CD4-positive, alpha-beta T cell treated with Interleukin-6 at 100 ng/mL for 8 hours (primary cell): ENCODE data around the gene MTHFD2L.
"Not testable (repeated sequence)": the region's sequence is repeated elsewhere in the genome, so short reads cannot be mapped to it uniquely, and the experiment has no call there.

ENCODE experiments used
- DNase-seq: peaks from one replicate; pipeline ENCODE4 v3.0.0-alpha.2; 2020; ENCODE audit warnings: mixed read lengths, low spot score

MTHFD2L gene

DNA sequence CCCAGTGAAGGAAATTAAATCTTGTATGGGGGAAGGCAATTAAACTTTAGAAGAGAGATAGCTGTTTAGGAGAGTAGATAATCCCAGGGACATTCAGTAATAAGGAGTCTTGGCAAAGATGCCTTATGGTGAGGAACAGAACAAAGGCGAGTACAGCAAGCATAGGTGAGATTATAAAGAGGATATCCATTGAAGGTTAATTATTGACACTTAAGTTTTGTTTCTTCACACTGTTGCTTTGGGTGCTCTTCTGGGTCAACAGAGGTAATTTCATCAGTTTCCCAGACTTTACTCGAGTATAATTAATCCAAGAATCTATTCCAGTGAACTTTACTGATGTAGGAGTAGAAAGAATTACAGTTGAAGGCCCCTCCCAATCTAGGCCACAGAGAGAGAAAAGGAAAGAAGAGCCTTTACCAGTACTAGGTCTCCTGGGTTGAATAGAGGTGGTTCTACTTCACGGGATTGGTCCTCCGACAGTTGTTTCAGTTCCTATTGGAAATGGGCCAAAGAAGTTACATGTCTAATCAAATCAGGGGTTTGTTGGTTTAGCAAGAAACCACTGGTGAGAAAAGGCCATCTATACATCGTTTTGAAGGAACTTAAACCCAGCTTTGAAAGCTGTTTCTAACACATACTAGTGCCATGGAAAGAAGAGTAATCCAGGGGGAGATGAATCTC, 177.6 kb downstream of the MTHFD2L start:
- no peak for DNase-seq

DNA sequence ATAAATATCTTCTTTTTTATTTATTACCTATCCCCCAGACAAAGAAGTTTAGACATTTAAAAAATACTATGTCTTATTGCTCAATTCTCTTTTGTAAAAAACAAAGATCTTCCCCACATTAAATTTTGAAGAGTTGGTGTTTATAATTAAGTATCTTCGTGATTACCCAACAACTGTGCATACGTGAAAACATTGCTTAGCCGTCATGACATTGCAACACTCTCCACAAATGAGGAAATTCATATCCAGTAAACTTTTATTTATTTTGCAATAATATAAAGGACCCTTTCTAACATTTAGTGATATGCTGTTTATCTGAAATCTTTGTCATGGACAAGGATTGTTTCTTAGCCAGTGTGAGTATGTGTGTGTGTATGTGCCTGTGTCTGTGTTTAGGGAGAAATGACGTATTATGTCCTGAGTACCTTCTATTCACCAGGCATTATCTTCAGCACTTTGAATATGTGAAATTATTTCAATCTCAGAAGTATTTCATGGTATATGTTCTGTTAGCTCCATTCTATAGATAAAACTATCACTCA, 180.9 kb downstream of the MTHFD2L start:
- no peak for DNase-seq

DNA sequence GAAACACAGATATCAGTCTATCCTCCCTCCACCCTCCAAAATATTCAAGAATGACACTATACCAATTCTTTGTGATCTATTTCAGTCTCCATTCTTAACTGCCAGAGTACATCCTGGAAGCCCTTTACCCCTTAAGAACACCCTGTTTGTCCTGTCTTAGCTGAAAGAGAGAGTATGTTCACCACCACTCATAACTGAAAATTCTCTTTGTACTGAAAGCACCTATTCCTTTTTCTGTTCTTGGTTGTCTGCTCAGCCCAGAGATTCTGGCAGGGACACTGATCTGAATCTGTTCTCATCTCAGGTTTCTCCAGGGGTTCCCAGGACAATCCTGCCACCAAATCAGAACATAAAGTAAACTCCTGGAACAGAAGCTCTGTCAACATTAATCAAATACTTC, 181.6 kb downstream of the MTHFD2L start:
- DNase-seq, result no peak

GRCh38 chr4:74340421-74340820, 182.5 kb downstream of the MTHFD2L start:
- DNase-seq, result not testable (repeated sequence)

GRCh38 chr4:74344031-74344430, 186.1 kb downstream of the MTHFD2L start:
- no peak for DNase-seq
